HEK293T (cell line): ENCODE measurements around the gene RBM15B.
A peak's percentile ranks its signal among the peaks of the same experiment; 100 is the strongest.

Source experiments
- CTCF ChIA-PET: fragments of 350-600 bp; formaldehyde crosslinking; extraction: SDS; loops from one replicate; lab custom pipeline; 2021; ENCODE audit warnings: antibody characterized with exemption, inconsistent platforms; lab: Yijun Ruan, JAX
- POLR2A ChIA-PET: fragments of 350-600 bp; formaldehyde crosslinking; extraction: SDS; loops from one replicate; lab custom pipeline; 2020; ENCODE audit warnings: antibody characterized with exemption, inconsistent platforms; lab: Yijun Ruan, JAX
- DNase-seq: peaks from one replicate; pipeline ENCODE4 v3.0.0; 2012; ENCODE audit warnings: mixed read lengths; ENCODE audit errors: extremely low spot score
- ARNT ChIP-seq: fragments of 450-650 bp; IDR thresholded peaks from 2 replicates; pipeline ENCODE4 v1.6.1; 2017; ENCODE audit warnings: mild to moderate bottlenecking
- BHLHE40 ChIP-seq: fragments of 450-650 bp; IDR thresholded peaks from 2 replicates; pipeline ENCODE4 v1.6.1; 2016; ENCODE audit warnings: mild to moderate bottlenecking, moderate library complexity, borderline replicate concordance
- CTBP1 ChIP-seq: fragments of 450-650 bp; IDR thresholded peaks from 2 replicates; pipeline ENCODE4 v1.6.1; 2016; ENCODE audit warnings: borderline replicate concordance
- ELF4 ChIP-seq: fragments of 450-650 bp; IDR thresholded peaks from 2 replicates; pipeline ENCODE4 v1.6.1; 2017; ENCODE audit warnings: antibody characterized with exemption
- FOXA1 ChIP-seq: fragments of 450-650 bp; IDR thresholded peaks from 2 replicates; pipeline ENCODE4 v1.6.1; 2016; ENCODE audit warnings: mild to moderate bottlenecking
- FOXK2 ChIP-seq: fragments of 450-650 bp; IDR thresholded peaks from 2 replicates; pipeline ENCODE4 v1.6.1; 2016; ENCODE audit warnings: mild to moderate bottlenecking
- FOXM1 ChIP-seq: fragments of 450-650 bp; IDR thresholded peaks from 2 replicates; pipeline ENCODE4 v1.6.1; 2017; ENCODE audit warnings: mild to moderate bottlenecking, borderline replicate concordance
- HDGF ChIP-seq: fragments of 450-650 bp; IDR thresholded peaks from 2 replicates; pipeline ENCODE4 v1.6.1; 2017; ENCODE audit warnings: antibody characterized with exemption, borderline replicate concordance
- L3MBTL2 ChIP-seq: fragments of 450-650 bp; conservative IDR thresholded peaks from 2 replicates; pipeline ENCODE4 v1.6.1; 2016; ENCODE audit warnings: mild to moderate bottlenecking
- LEF1 ChIP-seq: fragments of 450-650 bp; IDR thresholded peaks from 2 replicates; pipeline ENCODE4 v1.6.1; 2017; ENCODE audit warnings: mild to moderate bottlenecking, borderline replicate concordance
- NFRKB ChIP-seq: fragments of 450-650 bp; IDR thresholded peaks from 2 replicates; pipeline ENCODE4 v1.6.1; 2016; ENCODE audit warnings: mild to moderate bottlenecking, moderate library complexity
- PKNOX1 ChIP-seq: fragments of 450-650 bp; IDR thresholded peaks from 2 replicates; pipeline ENCODE4 v1.6.1; 2016
- SP1 ChIP-seq: fragments of 450-650 bp; IDR thresholded peaks from 2 replicates; pipeline ENCODE4 v1.6.1; 2017
- SUZ12 ChIP-seq: fragments of 450-650 bp; IDR thresholded peaks from 2 replicates; pipeline ENCODE4 v1.6.1; 2016; ENCODE audit warnings: mild to moderate bottlenecking
- TARDBP ChIP-seq: fragments of 450-650 bp; IDR thresholded peaks from 2 replicates; pipeline ENCODE4 v1.6.1; 2016
- ZNF384 ChIP-seq: fragments of 450-650 bp; IDR thresholded peaks from 2 replicates; pipeline ENCODE4 v1.6.1; 2016

The RBM15B gene

GRCh38 chr3:51393134-51393495 is 2.0 kb downstream of the RBM15B start:
- DNase-seq = no peak
- TF ChIP-seq FOXA1 (no peak), PKNOX1 (no peak), CTBP1 (no peak), FOXM1 (no peak), SP1 (no peak), ELF4 (no peak), FOXK2 (no peak), LEF1 (no peak), TARDBP (no peak), SUZ12 (no peak), ZNF384 (no peak), HDGF (no peak), ARNT (no peak), L3MBTL2 (no peak), NFRKB (no peak), BHLHE40 (no peak)
- ChIA-PET POLR2A (interaction anchor here (1.3 to 1.7 kb wide), 2 partner anchors 106 to 776 kb away, joined by 4 to 8 read pairs; partner anchors contain the start of genes DCAF1 and MAPKAPK3), CTCF (no interaction called here)

GRCh38 chr3:51393564-51393963 is 2.5 kb downstream of the RBM15B start:
- POLR2A ChIA-PET = interaction anchor here (1.3 to 1.7 kb wide), 2 partner anchors 106 to 777 kb away, joined by 4 to 8 read pairs; partner anchors contain the start of genes DCAF1 and MAPKAPK3
- DNase-seq = no peak
- CTCF ChIA-PET = no interaction called here
- TF ChIP-seq PKNOX1 = no peak
- TF ChIP-seq L3MBTL2 = peak; percentile 25; the same call in 1 of the 2 replicates
- TF ChIP-seq HDGF = no peak

GRCh38 chr3:51394541-51394940 is 3.5 kb downstream of the RBM15B start:
- CTCF ChIA-PET = no interaction called here

GRCh38 chr3:51395493-51396213 is 4.6 kb downstream of the RBM15B start:
- ChIA-PET CTCF (interaction anchor here (0.8 kb wide), 1 partner anchor 8 kb away, joined by 3 read pairs; no protein-coding TSS in a partner anchor), POLR2A (interaction anchor here (0.7 to 1.9 kb wide), 3 partner anchors 10 to 14 kb away, joined by 4 to 9 read pairs (median 4); partner anchors contain the start of gene MANF)
- TF ChIP-seq FOXK2 (no peak), ZNF384 (no peak), HDGF (no peak), ARNT (no peak), BHLHE40 (no peak), PKNOX1 (no peak), FOXA1 (no peak), L3MBTL2 (no peak), NFRKB (no peak), CTBP1 (no peak), SP1 (no peak), ELF4 (no peak), TARDBP (no peak), FOXM1 (no peak), SUZ12 (no peak)
- no peak for DNase-seq

More at GRCh38 chr3:51394541-51394940, 3.5 kb downstream of the RBM15B start:
- DNase-seq = no peak
- POLR2A ChIA-PET = interaction anchor here (0.6 to 1.9 kb wide), 4 partner anchors 9 to 105 kb away, joined by 3 to 9 read pairs (median 6); partner anchors contain the start of genes DCAF1 and MANF
- TF ChIP-seq L3MBTL2 = no peak
- TF ChIP-seq ZNF384 = no peak
- no peak for TF ChIP-seq FOXA1
- TF ChIP-seq PKNOX1 = no peak

- POLR2A ChIA-PET = interaction anchor here (0.7 to 1.9 kb wide), 3 partner anchors 11 to 103 kb away, joined by 4 to 9 read pairs (median 9); partner anchors contain the start of genes DCAF1 and MANF
- CTCF ChIA-PET = no interaction called here
- TF ChIP-seq TARDBP (no peak), SUZ12 (no peak), BHLHE40 (no peak), CTBP1 (no peak), ZNF384 (no peak), FOXK2 (no peak), ARNT (no peak), HDGF (no peak), FOXA1 (no peak), LEF1 (no peak), SP1 (no peak)
- DNase-seq = no peak
These were observed 5.3 kb downstream of the RBM15B start for GRCh38 chr3:51396401-51396800.
